Stimulated activated CD8-positive, alpha-beta memory T cell treated with anti-CD3 and anti-CD28 coated beads, Interleukin-4, amount 100 ng/mL, for 24 hours (primary cell): ENCODE measurements around the gene OR6B2.
"Not testable (repeated sequence)": the region's sequence is repeated elsewhere in the genome, so short reads cannot be mapped to it uniquely, and the experiment has no call there.

Experiments used
- DNase-seq: peaks from one replicate; pipeline ENCODE4 v3.0.0-alpha.2; 2020; ENCODE audit warnings: low read depth

The OR6B2 gene

GRCh38 chr2:240030379-240031094, at the start of gene OR6B2:
Gene OR6B2, minus strand, starts transcription at chr2:240030429. Its CDS starts 0 bp downstream, at chr2:240030429.
- no peak for DNase-seq

GRCh38 chr2:240078631-240079030, 48.4 kb upstream of the OR6B2 start:
- no peak for DNase-seq

- DNase-seq, result no peak
Measured at GRCh38 chr2:240077442-240077841, 47.2 kb upstream of the OR6B2 start.

GRCh38 chr2:240074545-240074944, 44.3 kb upstream of the OR6B2 start:
- DNase-seq, result no peak

GRCh38 chr2:240070907-240071306, 40.7 kb upstream of the OR6B2 start:
- DNase-seq, result no peak

- no peak for DNase-seq
Measured at GRCh38 chr2:240069829-240070228, 39.6 kb upstream of the OR6B2 start.

- DNase-seq, result no peak
Measured at GRCh38 chr2:240068193-240068592, 38.0 kb upstream of the OR6B2 start.

- DNase-seq, result no peak
Measured at GRCh38 chr2:240066489-240066888, 36.3 kb upstream of the OR6B2 start.

GRCh38 chr2:240064898-240065297, 34.7 kb upstream of the OR6B2 start:
- DNase-seq, result no peak

GRCh38 chr2:240060977-240061591, 30.9 kb upstream of the OR6B2 start:
- DNase-seq, result no peak

GRCh38 chr2:240056678-240057077, 26.4 kb upstream of the OR6B2 start:
- no peak for DNase-seq

GRCh38 chr2:240055177-240055917, 25.1 kb upstream of the OR6B2 start:
- no peak for DNase-seq

- DNase-seq, result no peak
Measured at GRCh38 chr2:240053173-240054155, 23.2 kb upstream of the OR6B2 start, which contains the start of gene OR6B3. Gene OR6B3, minus strand, starts transcription at chr2:240053521.

GRCh38 chr2:240052524-240052923, 22.3 kb upstream of the OR6B2 start:
- no peak for DNase-seq

- no peak for DNase-seq
Measured at GRCh38 chr2:240051697-240052096, 21.5 kb upstream of the OR6B2 start.

GRCh38 chr2:240050278-240050677, 20.0 kb upstream of the OR6B2 start:
- DNase-seq, result no peak

GRCh38 chr2:240048237-240048636, 18.0 kb upstream of the OR6B2 start:
- DNase-seq, result no peak

- DNase-seq, result no peak
Measured at GRCh38 chr2:240045098-240045497, 14.9 kb upstream of the OR6B2 start.

- not testable (repeated sequence) for DNase-seq
Measured at GRCh38 chr2:240044096-240044495, 13.9 kb upstream of the OR6B2 start.

GRCh38 chr2:240043279-240043989, 13.2 kb upstream of the OR6B2 start:
- DNase-seq, result no peak

- DNase-seq, result no peak
Measured at GRCh38 chr2:240042740-240043139, 12.5 kb upstream of the OR6B2 start.
